HEK293 (cell line): ENCODE data around the gene ADSL.
A peak's percentile ranks its signal among the peaks of the same experiment; 100 is the strongest.

Source experiments
- IKZF3 ChIP-seq: fragments of 450-650 bp; IDR thresholded peaks from 2 replicates; pipeline ENCODE4 v1.5.0; 2018; ENCODE audit warnings: missing biosample characterization, mild to moderate bottlenecking, missing genetic modification characterization, moderate library complexity
- KLF9 ChIP-seq: fragments of 450-650 bp; formaldehyde crosslinking; IDR thresholded peaks from 2 replicates; pipeline ENCODE4 v1.5.1; 2016; ENCODE audit warnings: missing biosample characterization, missing genetic modification characterization, low read depth
- OSR2 ChIP-seq: fragments of 450-650 bp; formaldehyde crosslinking; IDR thresholded peaks from 2 replicates; pipeline ENCODE4 v1.5.1; 2016; ENCODE audit warnings: missing biosample characterization, missing genetic modification characterization
- SP2 ChIP-seq: fragments of 450-650 bp; formaldehyde crosslinking; IDR thresholded peaks from 2 replicates; pipeline ENCODE4 v1.5.1; 2016; ENCODE audit warnings: missing biosample characterization, missing genetic modification characterization
- TCF7L2 ChIP-seq: IDR thresholded peaks from 2 replicates; pipeline ENCODE4 v1.6.1; 2011; ENCODE audit warnings: low read depth, mild to moderate bottlenecking, inconsistent platforms, low read length, moderate library complexity, borderline replicate concordance
- YY1 ChIP-seq: fragments of 450-650 bp; formaldehyde crosslinking; IDR thresholded peaks from 2 replicates; pipeline ENCODE4 v1.5.1; 2018; ENCODE audit warnings: missing biosample characterization, missing genetic modification characterization
- ZBTB17 ChIP-seq: fragments of 450-650 bp; formaldehyde crosslinking; IDR thresholded peaks from 2 replicates; pipeline ENCODE4 v1.5.1; 2016; ENCODE audit warnings: missing biosample characterization, missing genetic modification characterization
- ZBTB20 ChIP-seq: fragments of 450-650 bp; formaldehyde crosslinking; IDR thresholded peaks from 2 replicates; pipeline ENCODE4 v1.5.1; 2016; ENCODE audit warnings: missing biosample characterization, missing genetic modification characterization
- ZEB2 ChIP-seq: fragments of 450-650 bp; formaldehyde crosslinking; IDR thresholded peaks from 2 replicates; pipeline ENCODE4 v1.5.1; 2016; ENCODE audit warnings: missing biosample characterization, missing genetic modification characterization
- ZNF132 ChIP-seq: fragments of 450-650 bp; formaldehyde crosslinking; IDR thresholded peaks from 2 replicates; pipeline ENCODE4 v1.5.1; 2017; ENCODE audit warnings: missing biosample characterization, missing genetic modification characterization, borderline replicate concordance
- ZNF146 ChIP-seq: fragments of 450-650 bp; formaldehyde crosslinking; IDR thresholded peaks from 2 replicates; pipeline ENCODE4 v1.5.1; 2016; ENCODE audit warnings: missing biosample characterization, missing genetic modification characterization
- ZNF169 ChIP-seq: fragments of 450-650 bp; formaldehyde crosslinking; IDR thresholded peaks from 2 replicates; pipeline ENCODE4 v1.5.1; 2016; ENCODE audit warnings: missing biosample characterization, missing genetic modification characterization
- ZNF202 ChIP-seq: fragments of 450-650 bp; formaldehyde crosslinking; IDR thresholded peaks from 2 replicates; pipeline ENCODE4 v1.5.1; 2016; ENCODE audit warnings: missing biosample characterization, missing genetic modification characterization, borderline replicate concordance
- ZNF544 ChIP-seq: fragments of 450-650 bp; formaldehyde crosslinking; IDR thresholded peaks from 2 replicates; pipeline ENCODE4 v1.5.0; 2017; ENCODE audit warnings: missing biosample characterization, missing genetic modification characterization
- ZNF555 ChIP-seq: fragments of 450-650 bp; formaldehyde crosslinking; conservative IDR thresholded peaks from 2 replicates; pipeline ENCODE4 v1.5.1; 2017; ENCODE audit warnings: missing biosample characterization, mild to moderate bottlenecking, missing genetic modification characterization, inconsistent platforms
- ZNF623 ChIP-seq: fragments of 450-650 bp; formaldehyde crosslinking; IDR thresholded peaks from 2 replicates; pipeline ENCODE4 v1.5.1; 2016; ENCODE audit warnings: missing biosample characterization, missing genetic modification characterization
- ZNF768 ChIP-seq: fragments of 450-650 bp; formaldehyde crosslinking; IDR thresholded peaks from 2 replicates; pipeline ENCODE4 v1.5.1; 2018; ENCODE audit warnings: missing biosample characterization, mild to moderate bottlenecking, missing genetic modification characterization
- ZNF843 ChIP-seq: fragments of 450-650 bp; formaldehyde crosslinking; IDR thresholded peaks from 2 replicates; pipeline ENCODE4 v1.5.1; 2016; ENCODE audit warnings: missing biosample characterization, missing genetic modification characterization
- TF ChIP-seq, protein P1 (sequence below): fragments of 450-650 bp; formaldehyde crosslinking; IDR thresholded peaks from 2 replicates; pipeline ENCODE4 v1.5.1; 2016; ENCODE audit warnings: missing biosample characterization, missing genetic modification characterization
- TF ChIP-seq, protein P2 (sequence below): fragments of 450-650 bp; formaldehyde crosslinking; IDR thresholded peaks from 2 replicates; pipeline ENCODE4 v1.5.1; 2016; ENCODE audit warnings: missing biosample characterization, missing genetic modification characterization
- TF ChIP-seq, protein P3 (sequence below): fragments of 450-650 bp; IDR thresholded peaks from 2 replicates; pipeline ENCODE4 v1.5.1; 2018; ENCODE audit warnings: missing biosample characterization, mild to moderate bottlenecking, missing genetic modification characterization
- TF ChIP-seq, protein P4 (sequence below): fragments of 450-650 bp; formaldehyde crosslinking; optimal IDR thresholded peaks from 2 replicates; pipeline ENCODE3; 2016; ENCODE audit warnings: missing biosample characterization, mild to moderate bottlenecking, missing genetic modification characterization
- TF ChIP-seq, protein P5 (sequence below): fragments of 450-650 bp; formaldehyde crosslinking; IDR thresholded peaks from 2 replicates; pipeline ENCODE4 v1.5.1; 2016; ENCODE audit warnings: missing biosample characterization, missing genetic modification characterization
- TF ChIP-seq, protein P6 (sequence below): fragments of 450-650 bp; formaldehyde crosslinking; IDR thresholded peaks from 2 replicates; pipeline ENCODE4 v1.5.1; 2016; ENCODE audit warnings: missing biosample characterization, missing genetic modification characterization
- TF ChIP-seq, protein P7 (sequence below): fragments of 450-650 bp; formaldehyde crosslinking; IDR thresholded peaks from 2 replicates; pipeline ENCODE4 v1.5.1; 2017; ENCODE audit warnings: missing biosample characterization, missing genetic modification characterization
- TF ChIP-seq, protein P8 (sequence below): fragments of 450-650 bp; formaldehyde crosslinking; IDR thresholded peaks from 2 replicates; pipeline ENCODE4 v1.5.1; 2017; ENCODE audit warnings: missing biosample characterization, missing genetic modification characterization

The ADSL gene

DNA sequence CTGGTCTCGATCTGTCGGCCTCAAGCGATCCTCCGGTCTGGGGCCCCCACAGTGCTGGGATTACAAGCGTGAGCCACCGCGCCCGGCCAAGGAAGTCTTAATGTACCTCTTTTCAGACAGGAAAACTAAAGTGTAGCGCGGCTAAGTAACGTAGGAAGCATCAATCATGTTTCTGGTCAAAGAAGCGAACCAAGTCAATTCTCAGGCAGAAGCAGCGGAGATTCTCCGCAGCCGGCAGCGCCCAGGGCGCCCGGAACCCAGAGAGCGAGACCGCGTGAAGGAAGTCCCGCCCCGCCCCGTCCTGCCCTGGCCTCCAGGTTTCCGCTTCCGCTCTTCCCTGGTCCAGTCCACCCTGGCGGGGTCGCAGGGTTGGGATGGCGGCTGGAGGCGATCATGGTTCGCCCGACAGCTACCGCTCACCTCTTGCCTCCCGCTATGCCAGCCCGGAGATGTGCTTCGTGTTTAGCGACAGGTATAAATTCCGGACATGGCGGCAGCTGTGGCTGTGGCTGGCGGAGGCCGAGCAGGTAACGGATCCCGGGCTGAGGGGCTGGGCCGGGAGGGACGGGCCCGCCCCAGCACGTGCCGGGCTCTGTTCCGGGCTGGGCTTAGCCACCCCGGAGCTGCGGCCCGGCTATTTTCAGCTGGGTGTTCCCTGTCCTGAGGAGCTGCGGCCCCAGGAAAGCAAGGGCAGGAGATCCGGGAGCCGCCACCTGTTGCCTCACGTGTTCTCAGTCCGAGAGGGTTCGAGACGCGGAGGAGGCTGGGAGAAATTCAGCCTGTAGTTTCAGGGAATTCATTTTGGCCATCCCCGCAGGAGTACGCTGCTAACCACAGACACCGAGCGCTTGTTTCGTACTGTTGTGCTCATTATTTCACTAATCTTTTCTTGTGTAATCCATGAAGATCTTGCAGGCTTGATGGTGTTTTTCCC, at the start of gene ADSL (continued):
- TF ChIP-seq, protein P1, sequence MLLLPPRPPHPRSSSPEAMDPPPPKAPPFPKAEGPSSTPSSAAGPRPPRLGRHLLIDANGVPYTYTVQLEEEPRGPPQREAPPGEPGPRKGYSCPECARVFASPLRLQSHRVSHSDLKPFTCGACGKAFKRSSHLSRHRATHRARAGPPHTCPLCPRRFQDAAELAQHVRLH: peak; percentile 88
- TF ChIP-seq, protein P2, sequence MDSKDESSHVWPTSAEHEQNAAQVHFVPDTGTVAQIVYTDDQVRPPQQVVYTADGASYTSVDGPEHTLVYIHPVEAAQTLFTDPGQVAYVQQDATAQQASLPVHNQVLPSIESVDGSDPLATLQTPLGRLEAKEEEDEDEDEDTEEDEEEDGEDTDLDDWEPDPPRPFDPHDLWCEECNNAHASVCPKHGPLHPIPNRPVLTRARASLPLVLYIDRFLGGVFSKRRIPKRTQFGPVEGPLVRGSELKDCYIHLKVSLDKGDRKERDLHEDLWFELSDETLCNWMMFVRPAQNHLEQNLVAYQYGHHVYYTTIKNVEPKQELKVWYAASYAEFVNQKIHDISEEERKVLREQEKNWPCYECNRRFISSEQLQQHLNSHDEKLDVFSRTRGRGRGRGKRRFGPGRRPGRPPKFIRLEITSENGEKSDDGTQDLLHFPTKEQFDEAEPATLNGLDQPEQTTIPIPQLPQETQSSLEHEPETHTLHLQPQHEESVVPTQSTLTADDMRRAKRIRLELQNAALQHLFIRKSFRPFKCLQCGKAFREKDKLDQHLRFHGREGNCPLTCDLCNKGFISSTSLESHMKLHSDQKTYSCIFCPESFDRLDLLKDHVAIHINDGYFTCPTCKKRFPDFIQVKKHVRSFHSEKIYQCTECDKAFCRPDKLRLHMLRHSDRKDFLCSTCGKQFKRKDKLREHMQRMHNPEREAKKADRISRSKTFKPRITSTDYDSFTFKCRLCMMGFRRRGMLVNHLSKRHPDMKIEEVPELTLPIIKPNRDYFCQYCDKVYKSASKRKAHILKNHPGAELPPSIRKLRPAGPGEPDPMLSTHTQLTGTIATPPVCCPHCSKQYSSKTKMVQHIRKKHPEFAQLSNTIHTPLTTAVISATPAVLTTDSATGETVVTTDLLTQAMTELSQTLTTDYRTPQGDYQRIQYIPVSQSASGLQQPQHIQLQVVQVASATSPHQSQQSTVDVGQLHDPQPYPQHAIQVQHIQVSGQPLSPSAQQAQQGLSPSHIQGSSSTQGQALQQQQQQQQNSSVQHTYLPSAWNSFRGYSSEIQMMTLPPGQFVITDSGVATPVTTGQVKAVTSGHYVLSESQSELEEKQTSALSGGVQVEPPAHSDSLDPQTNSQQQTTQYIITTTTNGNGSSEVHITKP (tag by site-specific recombination): peak; percentile 99
- TF ChIP-seq ZNF146 (tag by site-specific recombination): no peak; the same call in 1 of the 2 replicates
- TF ChIP-seq, protein P3, sequence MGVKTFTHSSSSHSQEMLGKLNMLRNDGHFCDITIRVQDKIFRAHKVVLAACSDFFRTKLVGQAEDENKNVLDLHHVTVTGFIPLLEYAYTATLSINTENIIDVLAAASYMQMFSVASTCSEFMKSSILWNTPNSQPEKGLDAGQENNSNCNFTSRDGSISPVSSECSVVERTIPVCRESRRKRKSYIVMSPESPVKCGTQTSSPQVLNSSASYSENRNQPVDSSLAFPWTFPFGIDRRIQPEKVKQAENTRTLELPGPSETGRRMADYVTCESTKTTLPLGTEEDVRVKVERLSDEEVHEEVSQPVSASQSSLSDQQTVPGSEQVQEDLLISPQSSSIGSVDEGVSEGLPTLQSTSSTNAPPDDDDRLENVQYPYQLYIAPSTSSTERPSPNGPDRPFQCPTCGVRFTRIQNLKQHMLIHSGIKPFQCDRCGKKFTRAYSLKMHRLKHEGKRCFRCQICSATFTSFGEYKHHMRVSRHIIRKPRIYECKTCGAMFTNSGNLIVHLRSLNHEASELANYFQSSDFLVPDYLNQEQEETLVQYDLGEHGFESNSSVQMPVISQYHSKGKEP (tag by site-specific recombination): no peak
- TF ChIP-seq ZNF768 (tag by site-specific recombination): no peak
- TF ChIP-seq, protein P4, sequence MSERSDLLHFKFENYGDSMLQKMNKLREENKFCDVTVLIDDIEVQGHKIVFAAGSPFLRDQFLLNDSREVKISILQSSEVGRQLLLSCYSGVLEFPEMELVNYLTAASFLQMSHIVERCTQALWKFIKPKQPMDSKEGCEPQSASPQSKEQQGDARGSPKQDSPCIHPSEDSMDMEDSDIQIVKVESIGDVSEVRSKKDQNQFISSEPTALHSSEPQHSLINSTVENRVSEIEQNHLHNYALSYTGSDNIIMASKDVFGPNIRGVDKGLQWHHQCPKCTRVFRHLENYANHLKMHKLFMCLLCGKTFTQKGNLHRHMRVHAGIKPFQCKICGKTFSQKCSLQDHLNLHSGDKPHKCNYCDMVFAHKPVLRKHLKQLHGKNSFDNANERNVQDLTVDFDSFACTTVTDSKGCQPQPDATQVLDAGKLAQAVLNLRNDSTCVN (tag by site-specific recombination): peak; percentile 64
- TF ChIP-seq, protein P5, sequence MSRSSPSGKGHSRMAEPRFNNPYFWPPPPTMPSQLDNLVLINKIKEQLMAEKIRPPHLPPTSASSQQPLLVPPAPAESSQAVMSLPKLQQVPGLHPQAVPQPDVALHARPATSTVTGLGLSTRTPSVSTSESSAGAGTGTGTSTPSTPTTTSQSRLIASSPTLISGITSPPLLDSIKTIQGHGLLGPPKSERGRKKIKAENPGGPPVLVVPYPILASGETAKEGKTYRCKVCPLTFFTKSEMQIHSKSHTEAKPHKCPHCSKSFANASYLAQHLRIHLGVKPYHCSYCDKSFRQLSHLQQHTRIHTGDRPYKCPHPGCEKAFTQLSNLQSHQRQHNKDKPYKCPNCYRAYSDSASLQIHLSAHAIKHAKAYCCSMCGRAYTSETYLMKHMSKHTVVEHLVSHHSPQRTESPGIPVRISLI (tag by site-specific recombination): no peak
- peak; percentile 88 for TF ChIP-seq YY1 (tag by site-specific recombination)
- peak; percentile 96 for TF ChIP-seq SP2 (tag by site-specific recombination)
- peak; percentile 83; the same call in 1 of the 2 replicates for TF ChIP-seq ZBTB20
- TF ChIP-seq ZNF169 (tag by site-specific recombination): no peak
- no peak for TF ChIP-seq ZNF544 (tag by site-specific recombination)
- TF ChIP-seq ZEB2: peak; percentile 89
- TF ChIP-seq IKZF3 (tag by site-specific recombination): peak; percentile 67; the same call in 1 of the 2 replicates
- TF ChIP-seq, protein P6, sequence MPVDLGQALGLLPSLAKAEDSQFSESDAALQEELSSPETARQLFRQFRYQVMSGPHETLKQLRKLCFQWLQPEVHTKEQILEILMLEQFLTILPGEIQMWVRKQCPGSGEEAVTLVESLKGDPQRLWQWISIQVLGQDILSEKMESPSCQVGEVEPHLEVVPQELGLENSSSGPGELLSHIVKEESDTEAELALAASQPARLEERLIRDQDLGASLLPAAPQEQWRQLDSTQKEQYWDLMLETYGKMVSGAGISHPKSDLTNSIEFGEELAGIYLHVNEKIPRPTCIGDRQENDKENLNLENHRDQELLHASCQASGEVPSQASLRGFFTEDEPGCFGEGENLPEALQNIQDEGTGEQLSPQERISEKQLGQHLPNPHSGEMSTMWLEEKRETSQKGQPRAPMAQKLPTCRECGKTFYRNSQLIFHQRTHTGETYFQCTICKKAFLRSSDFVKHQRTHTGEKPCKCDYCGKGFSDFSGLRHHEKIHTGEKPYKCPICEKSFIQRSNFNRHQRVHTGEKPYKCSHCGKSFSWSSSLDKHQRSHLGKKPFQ (tag by site-specific recombination): no peak
- no peak for TF ChIP-seq ZNF555
- peak; percentile 94 for TF ChIP-seq KLF9
- TF ChIP-seq, protein P7, sequence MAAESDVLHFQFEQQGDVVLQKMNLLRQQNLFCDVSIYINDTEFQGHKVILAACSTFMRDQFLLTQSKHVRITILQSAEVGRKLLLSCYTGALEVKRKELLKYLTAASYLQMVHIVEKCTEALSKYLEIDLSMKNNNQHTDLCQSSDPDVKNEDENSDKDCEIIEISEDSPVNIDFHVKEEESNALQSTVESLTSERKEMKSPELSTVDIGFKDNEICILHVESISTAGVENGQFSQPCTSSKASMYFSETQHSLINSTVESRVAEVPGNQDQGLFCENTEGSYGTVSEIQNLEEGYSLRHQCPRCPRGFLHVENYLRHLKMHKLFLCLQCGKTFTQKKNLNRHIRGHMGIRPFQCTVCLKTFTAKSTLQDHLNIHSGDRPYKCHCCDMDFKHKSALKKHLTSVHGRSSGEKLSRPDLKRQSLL (tag by site-specific recombination): no peak
- TF ChIP-seq OSR2 (tag by site-specific recombination): no peak
- no peak for TF ChIP-seq ZNF623 (tag by site-specific recombination)
- TF ChIP-seq TCF7L2: no peak
- no peak for TF ChIP-seq ZNF132 (tag by site-specific recombination)
- TF ChIP-seq ZNF202: no peak
- peak; percentile 99 for TF ChIP-seq ZBTB17
- TF ChIP-seq, protein P8, sequence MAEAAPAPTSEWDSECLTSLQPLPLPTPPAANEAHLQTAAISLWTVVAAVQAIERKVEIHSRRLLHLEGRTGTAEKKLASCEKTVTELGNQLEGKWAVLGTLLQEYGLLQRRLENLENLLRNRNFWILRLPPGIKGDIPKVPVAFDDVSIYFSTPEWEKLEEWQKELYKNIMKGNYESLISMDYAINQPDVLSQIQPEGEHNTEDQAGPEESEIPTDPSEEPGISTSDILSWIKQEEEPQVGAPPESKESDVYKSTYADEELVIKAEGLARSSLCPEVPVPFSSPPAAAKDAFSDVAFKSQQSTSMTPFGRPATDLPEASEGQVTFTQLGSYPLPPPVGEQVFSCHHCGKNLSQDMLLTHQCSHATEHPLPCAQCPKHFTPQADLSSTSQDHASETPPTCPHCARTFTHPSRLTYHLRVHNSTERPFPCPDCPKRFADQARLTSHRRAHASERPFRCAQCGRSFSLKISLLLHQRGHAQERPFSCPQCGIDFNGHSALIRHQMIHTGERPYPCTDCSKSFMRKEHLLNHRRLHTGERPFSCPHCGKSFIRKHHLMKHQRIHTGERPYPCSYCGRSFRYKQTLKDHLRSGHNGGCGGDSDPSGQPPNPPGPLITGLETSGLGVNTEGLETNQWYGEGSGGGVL: no peak
- no peak; the same call in 1 of the 2 replicates for TF ChIP-seq ZNF843
